ENCODE measurements around the gene MEIG1.
"Not testable (repeated sequence)": the region's sequence is repeated elsewhere in the genome, so short reads cannot be mapped to it uniquely, and the experiment has no call there.

MEIG1 gene

DNA sequence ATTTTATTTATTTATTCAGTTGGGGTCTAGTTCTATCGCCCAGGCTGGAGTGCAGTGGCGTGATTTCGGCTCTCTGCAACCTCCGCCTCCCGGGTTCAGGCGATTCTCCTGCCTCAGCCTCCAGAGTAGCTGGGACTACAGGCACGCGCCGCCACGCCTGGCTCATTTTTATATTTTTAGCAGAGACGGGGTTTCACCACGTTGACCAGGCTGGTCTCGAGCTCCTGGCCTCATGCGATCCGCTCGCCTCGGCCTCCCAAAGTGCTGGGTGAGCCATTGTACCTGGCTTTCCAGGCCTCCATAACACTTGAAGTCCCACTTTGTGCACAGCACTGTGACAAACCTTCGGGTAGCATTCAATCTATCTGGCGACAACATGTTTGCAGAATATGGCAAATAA is 4.3 kb upstream of the MEIG1 start:
- no peak for DNase-seq (ENCODE audit: low spot score)

DNA sequence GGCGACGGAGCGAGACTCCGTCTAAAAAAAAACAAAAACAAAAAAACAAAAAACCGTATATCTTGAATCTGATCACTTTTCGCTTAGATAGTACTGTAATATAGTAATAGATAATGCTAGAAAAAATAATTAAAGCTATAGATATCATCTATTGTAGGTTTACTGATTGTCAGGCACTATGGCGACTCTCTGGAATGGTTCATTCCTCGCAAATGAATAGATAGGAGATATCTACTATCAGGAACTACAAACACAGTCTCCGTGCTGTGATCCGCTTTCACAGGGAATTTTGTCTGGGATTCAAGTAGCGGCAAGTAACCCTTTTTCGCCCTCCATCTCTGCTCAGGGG is 342 bp upstream of the MEIG1 start:
- DNase-seq (ENCODE audit: low spot score): no peak

DNA sequence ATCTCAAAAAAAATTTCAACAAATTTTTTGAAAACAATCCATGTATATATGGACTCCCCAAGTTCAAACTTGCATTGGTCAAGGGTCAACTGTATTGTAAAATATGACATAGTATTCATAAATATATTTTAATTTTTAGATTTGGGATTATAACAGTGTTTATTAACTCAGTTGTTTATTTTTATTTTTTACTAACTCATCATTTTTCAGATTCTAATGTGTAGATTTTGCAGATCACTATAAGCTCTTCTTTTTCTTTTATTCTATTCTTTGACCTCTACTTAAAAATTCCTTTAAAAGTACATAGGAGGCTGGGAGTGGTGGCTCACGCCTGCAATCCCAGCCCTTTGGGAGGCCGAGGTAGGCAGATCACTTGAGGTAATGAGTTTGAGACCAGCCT is 8.7 kb downstream of the MEIG1 start:
- DNase-seq (ENCODE audit: low spot score): no peak

DNA sequence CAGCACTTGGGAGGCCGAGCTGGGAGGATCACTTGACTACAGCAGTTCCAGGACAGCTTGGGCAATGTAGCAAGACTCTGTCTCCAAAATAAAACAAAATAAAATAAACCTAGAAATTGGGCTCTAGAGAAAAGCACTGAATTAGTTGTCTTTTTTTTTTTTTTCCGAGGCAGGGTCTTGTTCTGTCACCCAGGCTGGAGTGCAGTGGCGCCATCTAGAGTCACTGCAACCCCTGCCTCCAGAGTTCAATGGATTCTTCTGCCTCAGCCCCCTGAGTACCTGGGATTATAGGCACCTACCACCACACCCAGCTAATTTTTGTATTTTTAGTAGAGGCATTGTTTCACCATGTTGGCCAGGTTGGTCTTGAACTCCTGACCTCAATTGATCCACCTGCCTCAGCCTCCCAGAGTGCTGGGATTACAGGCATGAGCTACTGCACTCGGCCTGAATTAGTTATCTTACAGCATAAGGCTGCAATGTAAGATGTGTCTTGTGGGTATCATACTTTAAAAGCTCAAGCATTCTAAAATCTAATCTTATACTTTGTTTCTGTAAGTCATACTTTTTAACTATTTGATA is 12.8 kb downstream of the MEIG1 start:
- DNase-seq (ENCODE audit: low spot score): no peak

DNA sequence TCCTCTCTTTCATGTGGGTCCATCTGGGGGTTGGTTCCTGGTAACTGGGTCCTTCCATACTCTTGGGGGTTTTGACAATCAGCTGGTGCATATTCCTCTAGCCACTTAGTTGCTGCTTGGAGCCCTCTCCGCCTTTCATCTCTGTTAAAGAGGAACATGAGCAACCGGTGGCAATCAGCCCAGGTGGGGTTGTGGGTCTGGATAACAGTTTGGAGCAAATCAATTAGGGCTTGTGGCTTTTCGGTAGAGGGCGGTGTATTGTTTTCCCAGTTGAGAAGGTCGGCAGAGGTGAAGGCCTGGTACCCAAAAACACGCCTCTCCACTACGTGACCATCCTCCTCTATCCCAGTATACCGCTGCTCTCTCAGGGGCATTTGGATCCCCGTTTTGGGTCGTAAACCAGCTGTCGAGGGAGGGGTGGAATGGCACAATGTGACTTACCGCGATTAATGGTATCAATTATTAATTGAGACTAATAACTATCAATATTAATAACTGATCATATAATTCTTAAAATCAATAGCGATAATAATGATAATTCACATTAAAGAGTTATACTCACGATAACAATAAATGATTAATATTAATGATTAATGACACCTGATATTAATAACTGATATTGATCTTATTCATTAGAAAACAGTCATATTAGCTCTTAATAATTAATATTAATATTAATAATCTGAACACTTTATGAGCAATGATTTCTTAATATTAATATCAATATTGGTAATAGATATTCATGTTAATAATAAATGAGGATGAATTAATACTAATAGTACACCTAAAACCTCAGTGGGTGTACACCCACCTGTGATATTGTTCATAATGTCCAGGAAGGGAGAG is 15.2 kb downstream of the MEIG1 start:
- DNase-seq (ENCODE audit: low spot score): not testable (repeated sequence)

DNA sequence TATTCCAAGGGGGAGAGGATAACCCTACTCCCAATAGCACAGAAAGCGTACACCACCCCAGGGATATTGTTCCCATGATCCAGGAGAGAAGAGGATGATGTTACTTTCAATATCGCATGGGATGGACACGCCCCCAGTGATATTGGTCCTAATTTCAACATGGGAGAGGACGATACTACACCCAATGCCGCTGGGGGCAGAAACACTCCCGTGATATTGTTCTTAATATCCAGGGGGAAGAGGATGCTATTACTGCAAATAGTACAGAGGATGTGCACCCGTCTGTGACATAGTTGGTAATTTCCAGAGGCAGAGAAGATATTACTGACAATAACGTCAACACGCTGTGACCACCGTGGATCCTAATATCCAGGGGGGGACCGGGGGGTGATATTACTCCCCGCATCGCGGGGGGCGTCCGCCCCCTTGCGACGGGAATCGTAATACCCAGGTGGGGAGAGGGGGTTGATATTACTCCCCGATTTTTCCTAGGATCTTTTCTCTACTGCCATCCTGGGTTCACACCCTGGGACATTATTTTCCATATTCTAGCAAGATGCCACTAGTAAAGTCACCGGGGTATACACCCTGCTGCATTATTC is 16.6 kb downstream of the MEIG1 start:
- peak; percentile 32 for DNase-seq (ENCODE audit: low spot score)

DNA sequence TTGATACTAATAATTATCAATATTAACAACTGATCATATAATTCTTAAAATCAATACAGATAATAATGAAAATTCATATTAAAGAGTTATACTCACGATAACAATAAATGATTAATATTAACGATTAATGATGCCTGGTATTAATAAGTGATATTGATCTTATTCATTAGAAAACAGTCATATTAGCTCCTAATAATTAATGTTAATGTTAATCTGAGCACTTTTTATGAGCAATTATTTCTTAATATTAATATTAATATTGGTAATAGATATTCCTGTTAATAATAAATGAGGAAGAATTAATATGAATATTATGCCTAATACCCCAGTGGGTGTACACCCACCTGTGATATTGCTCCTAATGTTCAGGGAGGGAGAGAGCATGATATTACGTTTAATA is 23.6 kb downstream of the MEIG1 start:
- DNase-seq (ENCODE audit: low spot score): no peak

DNA sequence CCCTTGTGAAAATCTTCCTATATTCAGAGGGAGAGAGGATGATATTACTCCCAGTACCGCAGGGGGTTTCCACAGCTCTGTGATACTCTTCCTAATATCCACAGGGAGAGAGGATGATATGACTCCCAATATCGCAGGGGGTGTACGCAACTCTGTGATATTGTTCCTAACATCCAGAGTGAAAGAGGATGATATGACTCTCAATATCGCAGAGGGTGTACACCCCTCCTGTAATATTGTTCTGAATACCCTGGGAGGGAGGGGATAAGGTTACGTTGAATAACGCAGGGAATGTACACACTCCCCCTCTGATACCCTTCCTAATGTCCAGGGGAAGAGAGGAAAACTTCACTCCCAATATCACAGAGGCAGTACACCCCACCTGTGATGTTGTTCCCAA is 30.4 kb downstream of the MEIG1 start:
- not testable (repeated sequence) for DNase-seq (ENCODE audit: low spot score)

DNA sequence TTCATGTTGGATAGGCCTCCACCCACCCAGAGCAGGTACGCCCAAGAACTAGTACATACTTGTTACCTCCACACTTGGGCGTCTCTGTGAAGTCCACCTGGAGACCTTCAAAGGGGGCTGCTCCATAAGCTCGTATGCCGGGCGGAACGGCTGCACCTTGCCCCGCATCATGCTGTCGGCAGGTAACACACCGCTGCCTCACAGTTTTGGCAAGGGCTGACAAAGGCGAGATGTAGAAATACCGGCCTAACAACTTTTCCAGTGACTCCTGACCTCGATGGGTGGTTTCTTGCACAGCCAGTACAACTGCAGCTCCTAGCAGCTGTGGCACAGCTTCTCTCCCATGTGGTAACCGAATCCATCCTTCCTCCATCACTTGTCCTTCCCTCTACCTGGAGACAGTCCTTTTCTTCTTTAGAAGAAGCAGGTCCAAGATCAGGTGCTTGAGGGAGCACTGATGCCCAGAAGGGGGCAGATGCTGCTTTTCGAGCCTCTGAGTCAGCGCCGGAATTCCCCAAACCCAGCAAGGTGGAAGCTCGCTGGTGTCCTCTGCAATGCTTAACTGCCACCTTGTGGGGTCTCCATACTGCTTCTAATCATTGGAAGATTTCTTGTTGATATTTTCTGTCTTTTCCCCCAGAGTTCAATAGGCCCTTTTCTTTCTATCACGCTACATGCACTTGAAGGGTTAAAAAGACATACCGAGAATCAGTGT is 32.0 kb downstream of the MEIG1 start:
- not testable (repeated sequence) for DNase-seq (ENCODE audit: low spot score)

DNA sequence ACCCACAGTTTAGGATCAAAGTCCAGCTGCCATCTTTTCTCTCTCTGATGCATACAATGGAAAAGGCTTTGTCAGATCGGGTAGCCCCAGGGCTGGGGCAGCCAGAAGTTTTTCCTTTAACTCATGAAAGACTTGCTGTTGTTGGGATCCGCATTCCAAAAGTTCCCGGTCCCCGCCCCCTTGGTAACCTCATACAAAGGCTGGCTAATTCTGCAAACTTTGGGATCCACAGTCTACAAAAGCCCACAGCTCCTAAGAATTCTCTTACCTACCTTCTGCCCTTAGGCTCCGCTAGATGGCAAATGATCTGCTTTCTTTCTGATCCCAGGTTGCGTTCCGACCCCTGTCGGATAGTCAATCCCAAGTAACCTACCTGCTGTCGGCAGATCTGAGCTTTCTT is 33.1 kb downstream of the MEIG1 start:
- DNase-seq (ENCODE audit: low spot score): not testable (repeated sequence)

DNA sequence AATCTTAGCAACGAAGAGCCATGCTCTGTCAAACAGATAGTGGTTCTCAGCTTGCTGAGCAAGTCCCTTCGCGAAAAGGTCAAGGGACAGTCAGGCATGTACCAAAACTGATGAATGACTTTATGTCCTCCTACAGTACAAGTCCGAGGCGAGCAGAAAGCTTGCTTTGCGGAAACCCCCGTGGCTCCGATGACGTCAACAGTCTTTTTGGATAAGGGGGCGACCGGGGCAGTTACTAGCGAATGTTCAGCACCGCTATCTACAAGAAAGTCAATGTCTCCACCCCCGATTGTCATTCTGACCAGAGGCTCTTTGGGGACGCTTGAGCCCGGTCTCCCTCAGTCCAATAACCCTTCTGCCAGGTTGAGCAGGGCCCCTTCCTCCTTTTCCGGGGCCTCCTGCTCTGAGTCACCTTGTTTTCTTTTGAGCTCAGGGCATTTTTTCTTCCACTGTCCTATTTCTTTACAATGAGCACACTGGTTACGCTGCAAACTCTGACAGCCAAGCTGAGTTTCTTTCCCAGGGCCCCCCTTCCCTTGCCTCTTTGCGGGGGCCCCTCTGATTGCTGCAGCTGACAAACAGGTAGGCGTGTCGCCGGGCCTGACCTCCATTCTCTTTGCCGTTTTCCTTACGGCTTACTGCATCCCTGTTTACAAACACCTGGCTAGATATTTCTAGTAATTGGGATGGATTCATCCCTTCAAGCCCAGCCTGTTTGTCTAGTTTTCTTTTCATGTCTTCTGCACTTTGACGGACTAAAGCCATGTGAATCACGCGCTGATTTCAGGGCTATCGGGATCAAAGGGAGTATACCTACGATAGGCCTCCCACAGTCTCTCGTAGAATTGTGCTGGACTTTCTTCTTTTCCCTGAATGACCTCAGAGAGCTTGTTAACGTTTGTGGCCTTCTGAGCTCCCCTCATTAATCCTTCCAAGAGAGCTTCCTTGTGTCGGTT is 34.6 kb downstream of the MEIG1 start:
- DNase-seq (ENCODE audit: low spot score): not testable (repeated sequence)

DNA sequence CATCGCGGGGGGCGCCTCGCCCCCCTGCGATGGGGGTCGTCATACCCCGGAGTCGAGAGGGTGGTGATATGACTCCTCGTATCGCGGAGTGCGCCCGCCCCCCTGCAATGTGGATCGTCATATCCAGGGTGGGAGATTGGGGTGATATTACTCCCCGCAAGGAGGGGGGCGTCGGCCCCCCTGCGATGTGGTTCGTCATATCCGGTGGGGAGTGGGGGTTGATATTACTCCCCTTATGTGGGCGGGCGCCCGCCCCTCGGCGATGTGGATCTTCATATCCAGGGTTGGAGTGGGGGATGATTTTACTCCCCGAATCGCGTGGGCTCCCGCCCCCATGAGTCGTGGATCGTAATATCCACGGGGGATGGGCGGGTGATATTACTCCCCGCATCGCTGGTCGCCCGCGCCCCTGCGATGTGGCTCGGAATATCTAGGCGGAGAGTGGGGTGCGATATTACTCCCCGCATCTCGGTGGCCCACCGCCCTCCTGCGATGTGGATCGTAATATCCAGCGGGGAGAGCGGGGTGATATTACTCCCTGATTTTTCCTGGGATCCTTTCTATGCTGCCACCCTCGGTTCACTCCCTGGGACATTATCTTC is 36.9 kb downstream of the MEIG1 start:
- DNase-seq (ENCODE audit: low spot score): peak; percentile 16

DNA sequence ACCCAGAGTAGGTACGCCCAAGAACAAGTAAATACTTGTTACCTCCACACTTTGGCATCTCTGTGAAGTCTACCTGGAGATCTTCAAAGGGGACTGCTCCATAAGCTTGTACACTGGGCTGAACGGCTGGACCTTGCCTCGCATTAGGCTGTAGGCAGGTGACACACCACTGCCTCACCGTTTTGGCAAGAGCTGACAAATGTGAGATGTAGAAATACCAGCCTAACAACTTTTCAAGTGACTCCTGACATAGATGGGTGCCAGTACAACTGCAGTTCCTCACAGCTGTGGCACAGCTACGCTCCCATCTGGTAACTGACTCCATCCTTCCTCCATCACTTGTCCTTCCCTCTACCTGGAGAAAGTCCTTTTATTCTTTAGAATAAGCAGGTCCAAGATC is 54.3 kb downstream of the MEIG1 start:
- DNase-seq (ENCODE audit: low spot score): not testable (repeated sequence)

DNA sequence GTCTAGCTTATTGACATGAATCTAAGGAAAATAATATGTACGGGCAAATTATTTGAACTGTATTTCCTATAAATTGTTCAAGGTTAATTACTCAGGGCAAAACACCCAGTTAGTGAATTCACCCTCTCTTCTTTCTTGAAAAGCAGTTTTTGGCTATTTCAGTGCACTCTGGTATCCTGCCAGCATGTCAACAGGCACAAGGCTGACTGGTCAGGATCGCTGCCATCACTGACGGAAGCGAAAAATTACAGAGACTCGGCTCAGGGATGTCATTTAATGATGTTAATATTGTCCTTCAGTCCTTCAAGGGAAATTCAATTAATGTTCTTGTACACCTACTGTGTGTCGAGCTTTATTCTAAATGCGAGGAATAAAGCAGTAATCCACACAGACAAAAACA is 56.3 kb downstream of the MEIG1 start:
- no peak for DNase-seq (ENCODE audit: low spot score)

DNA sequence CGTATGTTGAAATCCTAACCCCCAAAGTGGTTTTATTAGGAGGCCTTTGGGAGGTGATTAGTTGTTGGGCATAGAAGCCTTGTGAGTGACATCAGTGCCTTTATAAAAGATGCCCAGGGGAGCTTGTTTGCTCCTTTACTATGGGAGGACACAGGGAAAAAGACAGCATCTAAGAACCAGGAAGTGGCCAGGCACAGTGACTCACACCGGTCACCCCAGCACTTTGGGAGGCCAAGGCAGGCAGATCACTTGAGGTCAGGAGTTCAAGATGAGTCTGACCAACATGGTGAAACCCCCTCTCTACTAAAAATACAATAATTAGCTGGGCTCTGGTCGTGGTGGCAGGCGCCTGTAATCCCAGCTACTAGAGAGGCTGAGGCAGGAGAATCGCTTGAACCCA is 61.8 kb downstream of the MEIG1 start:
- not testable (repeated sequence) for DNase-seq (ENCODE audit: low spot score)
